Left lung (tissue), 10 donors: ENCODE measurements around the gene MS4A6E. TPM values are rescaled to one million over a fixed set of nuclear protein-coding genes. Genes with fewer than 3 reads are reported as not detected.

Experiments
- ATAC-seq: fragments of 200-7000 bp; cut with Tn5 transposase; one replicate; pipeline ENCODE4 v1.9.1; 2020; ENCODE audit warnings: moderate library complexity
- DNase-seq, 4 donors: peaks; one replicate each; pipeline ENCODE4 v3.0.0-alpha.2; 2013 to 2020
- H3K27ac ChIP-seq, 2 donors: fragments of 200-600 bp; sonication (generic) in 1 of 2; one replicate each; pipeline versions ENCODE4 v1.5.0 to v1.8.0; 2020 to 2021
- H3K27me3 ChIP-seq, 2 donors: fragments of 200-600 bp; sonication (generic) in 1 of 2; one replicate each; pipeline versions ENCODE4 v1.5.0 to v1.8.0; 2020 to 2021
- H3K36me3 ChIP-seq, 2 donors: fragments of 200-600 bp; sonication (generic) in 1 of 2; one replicate each; pipeline versions ENCODE4 v1.5.0 to v1.8.0; 2020 to 2021
- H3K4me1 ChIP-seq, 2 donors: fragments of 200-600 bp; one replicate each; pipeline ENCODE4 v1.8.0; 2021
- H3K4me3 ChIP-seq, 2 donors: fragments of 200-600 bp; sonication (generic) in 1 of 2; one replicate each; pipeline versions ENCODE4 v1.5.0 to v1.8.0; 2020 to 2021; ENCODE audit warnings: mild to moderate bottlenecking in 1 of 2
- H3K9me3 ChIP-seq, 2 donors: fragments of 200-600 bp; sonication (generic) in 1 of 2; one replicate each; pipeline versions ENCODE4 v1.5.0 to v1.8.0; 2020 to 2021
- CTCF ChIP-seq, 2 donors: fragments of 200-600 bp; sonication (generic) in 1 of 2; IDR thresholded peaks; one replicate each; pipeline versions ENCODE4 v1.5.0 to v1.8.0; 2021; ENCODE audit warnings: antibody characterized with exemption in 2 of 2
- intact Hi-C, 2 donors: fragments of 100-400 bp; cut with DNase I; formaldehyde crosslinking; loops; one replicate each; pipeline versions ENCODE4 v1.11.2 to v1.14.2; 2022
- polyA plus RNA-seq, 6 donors: library from polyadenylated mRNA; unstranded; fragments of 120-200 nt; gene quantifications; one replicate each; pipeline ENCODE4 v1.2.1, GENCODE V29; 2013; ENCODE audit not compliant: insufficient read length in 6 of 6
- total RNA-seq, 2 donors: library from RNA; stranded (reverse); fragmentation: NEBNext Ultra II Directional; extraction: Animal tissue kit (Norgen Biotek cat#: 25700); gene quantifications; one replicate each; pipeline ENCODE4 v1.2.1, GENCODE V29; 2021
- donor health status: DM: no; HTN: yes; CAD: no.
- donor health status: DM: no; HTN: no; CAD: no.

The MS4A6E gene
- total and polyA plus RNA-seq, 8 donors, result 0.87 to 4.0 TPM; not detected in 6

GRCh38 chr11:60345489-60345888 is 18.4 kb downstream of the MS4A6E start:
- Histone ChIP-seq H3K9me3 (no peaks in the 10 kb centered on the region), H3K36me3 (no peaks in the 10 kb centered on the region), H3K27ac (no peak overlapping the region), H3K4me1 (no peaks in the 10 kb centered on the region), H3K4me3 (no peak overlapping the region), H3K27me3 (no peaks in the 10 kb centered on the region)
- DNase-seq (peak in 2 of 4 donors; percentile 15 to 40), ATAC-seq (no peak)
- TF ChIP-seq CTCF (IDR thresholded peaks at IDR 0.05), result peak in 1 of 2 donors; percentile 33
- intact Hi-C loops, result no loop called here

GRCh38 chr11:60347084-60347797 is 20.2 kb downstream of the MS4A6E start:
- no peak for DNase-seq

GRCh38 chr11:60348116-60348515 is 21.1 kb downstream of the MS4A6E start:
- TF ChIP-seq CTCF (IDR thresholded peaks at IDR 0.05), result no peak
- no peak overlapping the region for H3K4me3 ChIP-seq
- H3K36me3 ChIP-seq, result no peaks in the 10 kb centered on the region
- no peak for DNase-seq
- intact Hi-C loops, result no loop called here
- H3K9me3 ChIP-seq, result no peaks in the 10 kb centered on the region
- no peaks in the 10 kb centered on the region for H3K4me1 ChIP-seq
- no peaks in the 10 kb centered on the region for H3K27me3 ChIP-seq
- ATAC-seq, result no peak
- H3K27ac ChIP-seq, result no peak overlapping the region

More at GRCh38 chr11:60347084-60347797, 20.2 kb downstream of the MS4A6E start:
- Histone ChIP-seq H3K4me1 (no peaks in the 10 kb centered on the region), H3K27me3 (no peaks in the 10 kb centered on the region), H3K9me3 (no peaks in the 10 kb centered on the region), H3K36me3 (no peaks in the 10 kb centered on the region), H3K4me3 (no peak overlapping the region), H3K27ac (no peak overlapping the region)
- no peak for ATAC-seq
- no peak for TF ChIP-seq CTCF (IDR thresholded peaks at IDR 0.05)
- intact Hi-C loops, result no loop called here

- intact Hi-C loops, result no loop called here
- Histone ChIP-seq H3K27ac (no peak overlapping the region), H3K27me3 (no peaks in the 10 kb centered on the region), H3K4me3 (no peak overlapping the region), H3K36me3 (no peaks in the 10 kb centered on the region), H3K9me3 (no peaks in the 10 kb centered on the region), H3K4me1 (no peaks in the 10 kb centered on the region)
- ATAC-seq (no peak), DNase-seq (no peak)
- TF ChIP-seq CTCF (IDR thresholded peaks at IDR 0.05), result no peak
These were observed 22.9 kb downstream of the MS4A6E start for GRCh38 chr11:60349990-60350389.

GRCh38 chr11:60357771-60358170 is 30.7 kb downstream of the MS4A6E start:
- Histone ChIP-seq H3K27ac (no peak overlapping the region), H3K36me3 (no peaks in the 10 kb centered on the region)
- intact Hi-C loops, result no loop called here

More at GRCh38 chr11:60357771-60358170, 30.7 kb downstream of the MS4A6E start:
- no peak for DNase-seq
- no peak for ATAC-seq
- Histone ChIP-seq H3K4me3 (no peak overlapping the region), H3K4me1 (peaks cover 0 to 6% of the 10 kb centered on the region in 2 donors), H3K27me3 (no peaks in the 10 kb centered on the region), H3K9me3 (peaks cover 0 to 12% of the 10 kb centered on the region in 2 donors)
- no peak for TF ChIP-seq CTCF (IDR thresholded peaks at IDR 0.05)
